IMR-90 (cell line): ENCODE results near the gene HEYL. TPM values are rescaled to one million over a fixed set of nuclear protein-coding genes. Genes with fewer than 3 reads are reported as not detected.

Source experiments
- ATAC-seq: fragments of 200-7000 bp; cut with Tn5 transposase; 2 replicates; pipeline ENCODE4 v1.9.1; 2020; ENCODE audit warnings: low read depth, mild to moderate bottlenecking, moderate library complexity
- BruUV-seq: library from RNA; stranded (reverse); fragments of 400-500 nt; replicated peaks from 2 replicates; lab custom pipeline; 2021; lab: Mats Ljungman, UMichigan
- CTCF ChIA-PET: fragments of 300-600 bp; formaldehyde crosslinking; extraction: SDS; loops from one replicate; lab custom pipeline; 2021; ENCODE audit warnings: antibody characterized with exemption; lab: Yijun Ruan, JAX
- POLR2A ChIA-PET: fragments of 300-600 bp; sonication (Branson Sonifier 250); formaldehyde crosslinking; loops from one replicate; lab custom pipeline; 2022; ENCODE audit warnings: antibody characterized with exemption; ENCODE audit not compliant: unreplicated experiment; lab: Charles Lee
- DNase-seq: peaks from one replicate; pipeline ENCODE4 v3.0.0; 2013
- H2AFZ ChIP-seq: replicated peaks from 2 replicates; pipeline ENCODE3; 2013; ENCODE audit warnings: low read length, mild to moderate bottlenecking; ENCODE audit not compliant: poor library complexity
- H2AK5ac ChIP-seq: 2 replicates; pipeline ENCODE4 v1.6.1; 2013; ENCODE audit warnings: low read depth, low read length, inconsistent platforms
- H2AK9ac ChIP-seq: replicated peaks from 2 replicates; pipeline ENCODE3; 2013; ENCODE audit warnings: mild to moderate bottlenecking, low read depth, low read length, moderate library complexity; ENCODE audit not compliant: poor library complexity
- H2BK120ac ChIP-seq: 2 replicates; pipeline ENCODE4 v1.6.1; 2013; ENCODE audit warnings: low read depth, low read length, inconsistent platforms
- H2BK15ac ChIP-seq: 3 replicates; pipeline ENCODE4 v1.6.1; 2013; ENCODE audit warnings: low read depth, low read length, inconsistent platforms
- H2BK20ac ChIP-seq: 2 replicates; pipeline ENCODE4 v1.6.1; 2013; ENCODE audit warnings: low read depth, mild to moderate bottlenecking, inconsistent platforms, low read length, moderate library complexity
- H2BK5ac ChIP-seq: 2 replicates; pipeline ENCODE4 v1.6.1; 2013; ENCODE audit warnings: mild to moderate bottlenecking, low read depth, low read length, inconsistent platforms; ENCODE audit not compliant: poor library complexity, severe bottlenecking
- H3K14ac ChIP-seq: replicated peaks from 2 replicates; pipeline ENCODE4 v1.6.1; 2013; ENCODE audit warnings: low read depth, low read length, inconsistent platforms
- H3K18ac ChIP-seq: 2 replicates; pipeline ENCODE4 v1.6.1; 2013; ENCODE audit warnings: low read depth, low read length, control low read depth
- H3K23ac ChIP-seq: 2 replicates; pipeline ENCODE4 v1.6.1; 2013; ENCODE audit warnings: low read depth, low read length, inconsistent platforms
- H3K27ac ChIP-seq: 2 replicates; pipeline ENCODE4 v1.5.1; 2013; ENCODE audit warnings: mild to moderate bottlenecking, control low read depth, low read length; ENCODE audit not compliant: insufficient read depth
- H3K27me3 ChIP-seq: 2 replicates; pipeline ENCODE4 v1.6.1; 2013; ENCODE audit warnings: low read length; ENCODE audit not compliant: control insufficient read depth, insufficient read depth
- H3K36me3 ChIP-seq: 2 replicates; pipeline ENCODE4 v1.6.1; 2013; ENCODE audit warnings: low read length, mixed read lengths; ENCODE audit not compliant: control insufficient read depth, insufficient read depth
- H3K4ac ChIP-seq: 2 replicates; pipeline ENCODE4 v1.6.1; 2013; ENCODE audit warnings: low read depth, low read length, inconsistent platforms
- H3K4me1 ChIP-seq: 2 replicates; pipeline ENCODE4 v1.6.1; 2013; ENCODE audit warnings: low read length, mixed read lengths; ENCODE audit not compliant: control insufficient read depth, insufficient read depth
- H3K4me2 ChIP-seq: 2 replicates; pipeline ENCODE4 v1.6.1; 2013; ENCODE audit warnings: low read depth, mild to moderate bottlenecking, control low read depth, low read length, moderate library complexity
- H3K4me3 ChIP-seq: 2 replicates; pipeline ENCODE4 v1.5.1; 2013; ENCODE audit warnings: low read depth, mild to moderate bottlenecking, control low read depth, low read length, moderate library complexity; ENCODE audit not compliant: insufficient read depth
- H3K56ac ChIP-seq: 2 replicates; pipeline ENCODE4 v1.6.1; 2013; ENCODE audit warnings: low read length, inconsistent platforms; ENCODE audit not compliant: insufficient read depth; ENCODE audit errors: extremely low read depth
- H3K79me1 ChIP-seq, 2 experiments: 2 replicates each; pipeline ENCODE4 v1.6.1; 2013; ENCODE audit warnings: low read length in 2 of 2, inconsistent platforms in 1 of 2, low read depth in 1 of 2
- H3K9ac ChIP-seq: 2 replicates; pipeline ENCODE4 v1.6.1; 2013; ENCODE audit warnings: low read depth, low read length, control low read depth
- H3K9me1 ChIP-seq: 2 replicates; pipeline ENCODE4 v1.6.1; 2013; ENCODE audit warnings: low read length, inconsistent platforms; ENCODE audit not compliant: insufficient read depth
- H3K9me3 ChIP-seq: 2 replicates; pipeline ENCODE4 v1.6.1; 2013; ENCODE audit warnings: low read length; ENCODE audit not compliant: control insufficient read depth, insufficient read depth
- H4K20me1 ChIP-seq: 2 replicates; pipeline ENCODE4 v1.6.1; 2013; ENCODE audit warnings: low read length, inconsistent platforms; ENCODE audit not compliant: insufficient read depth
- H4K5ac ChIP-seq: 2 replicates; pipeline ENCODE4 v1.6.1; 2013; ENCODE audit warnings: mild to moderate bottlenecking, low read depth, low read length, control low read depth
- H4K8ac ChIP-seq, 2 experiments: 2 replicates each; pipeline ENCODE4 v1.6.1; 2013; ENCODE audit warnings: low read depth in 2 of 2, low read length in 2 of 2, control low read depth in 1 of 2, inconsistent platforms in 1 of 2
- H4K91ac ChIP-seq: 2 replicates; pipeline ENCODE4 v1.6.1; 2013; ENCODE audit warnings: low read depth, low read length, inconsistent platforms; ENCODE audit not compliant: insufficient read depth
- BHLHE40 ChIP-seq: fragments of 150-350 bp; IDR thresholded peaks from 2 replicates; pipeline ENCODE4 v1.6.1; 2016; ENCODE audit warnings: mild to moderate bottlenecking, low read depth, low read length
- CEBPB ChIP-seq: IDR thresholded peaks from 2 replicates; pipeline ENCODE4 v1.6.1; 2012; ENCODE audit warnings: low read depth, low read length, improper control_type of control experiment
- CHD1 ChIP-seq: IDR thresholded peaks from 2 replicates; pipeline ENCODE4 v1.6.1; 2012; ENCODE audit warnings: low read depth, low read length, improper control_type of control experiment
- ELK1 ChIP-seq: fragments of 150-350 bp; IDR thresholded peaks from 2 replicates; pipeline ENCODE4 v1.6.1; 2016; ENCODE audit warnings: low read depth, mild to moderate bottlenecking, low read length, moderate library complexity, borderline replicate concordance
- FOS ChIP-seq: fragments of 150-350 bp; IDR thresholded peaks from 2 replicates; pipeline ENCODE4 v1.6.1; 2016; ENCODE audit warnings: low read depth, low read length
- MAFK ChIP-seq: IDR thresholded peaks from 2 replicates; pipeline ENCODE4 v1.6.1; 2012; ENCODE audit warnings: low read depth, low read length, improper control_type of control experiment
- MAZ ChIP-seq: IDR thresholded peaks from 2 replicates; pipeline ENCODE4 v1.6.1; 2012; ENCODE audit warnings: low read depth, mild to moderate bottlenecking, low read length, improper control_type of control experiment, moderate library complexity, borderline replicate concordance
- NFE2L2 ChIP-seq: fragments of 150-350 bp; IDR thresholded peaks from 2 replicates; pipeline ENCODE4 v1.6.1; 2016; ENCODE audit warnings: low read depth, mild to moderate bottlenecking, low read length
- POLR2A ChIP-seq: IDR thresholded peaks from 2 replicates; pipeline ENCODE4 v1.6.1; 2012; ENCODE audit warnings: mild to moderate bottlenecking, low read depth, low read length
- RAD21 ChIP-seq: IDR thresholded peaks from 2 replicates; pipeline ENCODE4 v1.6.1; 2012; ENCODE audit warnings: low read length, improper control_type of control experiment
- RCOR1 ChIP-seq: IDR thresholded peaks from 2 replicates; pipeline ENCODE4 v1.6.1; 2012; ENCODE audit warnings: mild to moderate bottlenecking, low read length, improper control_type of control experiment; ENCODE audit not compliant: insufficient replicate concordance
- RFX5 ChIP-seq: IDR thresholded peaks from 2 replicates; pipeline ENCODE4 v1.8.0; 2012; ENCODE audit warnings: low read depth, mild to moderate bottlenecking, low read length, moderate library complexity
- USF2 ChIP-seq: fragments of 150-350 bp; IDR thresholded peaks from 2 replicates; pipeline ENCODE4 v1.6.1; 2017; ENCODE audit warnings: mild to moderate bottlenecking, antibody characterized with exemption, low read length, low read depth
- WGBS, 2 experiments: methylation state at CpG; one replicate each; pipeline versions ENCODE4 v1.1.5 to v1.1.7; 2013; ENCODE audit warnings: missing lambda C conversion rate in 2 of 2; ENCODE audit not compliant: insufficient read length in 1 of 2; ENCODE audit errors: extremely low coverage in 2 of 2; 5-methylcytosine and 5-hydroxymethylcytosine counted together
- dilution Hi-C: fragments of 300-500 bp; cut with HindIII; formaldehyde crosslinking; loops from one replicate; pipeline ENCODE4 v1.14.3; 2018; ENCODE audit warnings: low sequenced_read_pairs; ENCODE audit not compliant: unreplicated experiment
- in situ Hi-C: fragments of 300-500 bp; cut with MboI; formaldehyde crosslinking; loops from 3 replicates; pipeline ENCODE4 v1.14.3; 2019; ENCODE audit warnings: low sequenced_read_pairs, inconsistent platforms, mixed read lengths
- intact Hi-C: fragments of 100-400 bp; cut with micrococcal nuclease; formaldehyde crosslinking; loops from 2 replicates; pipeline ENCODE4 v1.10.0; 2022
- polyA plus RNA-seq, 3 experiments: library from polyadenylated mRNA; depleted of rRNA; stranded (reverse); fragments of >200 nt; gene quantifications; 2 replicates each; pipeline ENCODE4 v1.2.3, GENCODE V29; 2012; ENCODE audit warnings: low replicate concordance in 1 of 3
- total RNA-seq: library from RNA; depleted of rRNA; stranded (reverse); fragments of >200 nt; gene quantifications from 2 replicates; pipeline ENCODE4 v1.2.3, GENCODE V29; 2012

Gene HEYL
- total and polyA plus RNA-seq, 2 of the 4 experiments (the other 2 are of a cell fraction), result 0.02 TPM; not detected in 1

GRCh38 chr1:39666772-39667171 is 27.3 kb upstream of the HEYL start:
- Histone ChIP-seq H3K23ac (no peak overlapping the region), H3K9me3 (no peaks in the 10 kb centered on the region), H3K9me1 (no peaks in the 10 kb centered on the region), H3K56ac (no peak overlapping the region), H3K4me1 (no peaks in the 10 kb centered on the region), H2BK20ac (no peak overlapping the region), H4K91ac (no peak overlapping the region), H4K8ac (no peak overlapping the region), H3K4me3 (no peak overlapping the region), H2BK120ac (no peak overlapping the region), H3K27ac (no peak overlapping the region), H3K4me2 (no peak overlapping the region), H2AFZ (no peak overlapping the region), H3K27me3 (peaks cover 81% of the 10 kb centered on the region), H2AK9ac (no peak overlapping the region), H4K5ac (no peak overlapping the region), H3K18ac (no peak overlapping the region), H3K36me3 (no peaks in the 10 kb centered on the region), H3K79me1 (no peaks in the 10 kb centered on the region), H2BK5ac (no peak overlapping the region), H4K20me1 (no peaks in the 10 kb centered on the region), H3K9ac (no peak overlapping the region), H3K14ac (no peak overlapping the region), H2BK15ac (no peak overlapping the region), H3K4ac (no peak overlapping the region), H2AK5ac (no peak overlapping the region)
- dilution Hi-C loops (no loop called here), in situ Hi-C loops (no loop called here), intact Hi-C loops (no loop called here)
- ATAC-seq, result no peak
- ChIA-PET CTCF (interaction anchor here (1.2 kb wide), 1 partner anchor 9 kb away, joined by 3 read pairs; no protein-coding TSS in a partner anchor), POLR2A (no interaction called here)
- DNase-seq, result no peak
- BruUV-seq, result no TSS peak
- WGBS, 2 experiments, result 80% methylated on average over 3 of the region's 3 CpGs; no CpG with 5 or more reads in 1 of the 2 experiments
- no peak for TF ChIP-seq MAFK
- TF ChIP-seq BHLHE40, result no peak
- no peak for TF ChIP-seq RFX5
- no peak for TF ChIP-seq USF2
- TF ChIP-seq RCOR1, result no peak
- no peak for TF ChIP-seq RAD21
- no peak for TF ChIP-seq ELK1
- TF ChIP-seq CEBPB, result no peak
- TF ChIP-seq CHD1, result no peak
- no peak for TF ChIP-seq MAZ
- TF ChIP-seq POLR2A, result no peak
- TF ChIP-seq NFE2L2, result no peak
- TF ChIP-seq FOS, result no peak
